ENCODE results near the gene LCN12. TPM values are rescaled to one million over a fixed set of nuclear protein-coding genes. Genes with fewer than 3 reads are reported as not detected.

The LCN12 gene
- total RNA-seq, 4 donors from 2014 or later = not detected

GRCh38 chr9:136964833-136965422 lies 12.9 kb downstream of the LCN12 start:
- 64 to 76% methylated on average over 9 to 11 of the region's 26 CpGs for WGBS, 2 donors (ENCODE audit: low coverage in 1 of 2)
- Histone ChIP-seq H3K4me1 (peaks cover 0 to 8% (median 8%) of the 10 kb centered on the region in 3 donors), H3K27ac (no peak overlapping the region), H3K36me3 (no peaks in the 10 kb centered on the region), H3K27me3 (peaks cover 39% of the 10 kb centered on the region), H3K9me3 (no peaks in the 10 kb centered on the region), H3K4me3 (no peak overlapping the region)
- TF ChIP-seq POLR2A (IDR thresholded peaks at IDR 0.05) (no peak), CTCF (IDR thresholded peaks at IDR 0.05) (no peak), POLR2AphosphoS5 (IDR thresholded peaks at IDR 0.05) (no peak), EP300 (IDR thresholded peaks at IDR 0.05) (no peak)
- ATAC-seq = no peak

- TF ChIP-seq CTCF (IDR thresholded peaks at IDR 0.05) (no peak), EP300 (IDR thresholded peaks at IDR 0.05) (no peak)
Measured at GRCh38 chr9:136965771-136966484, 13.9 kb downstream of the LCN12 start.

GRCh38 chr9:136968333-136969127 lies 16.5 kb downstream of the LCN12 start:
- Histone ChIP-seq H3K27me3 (peaks cover 48% of the 10 kb centered on the region), H3K9me3 (no peaks in the 10 kb centered on the region), H3K4me1 (peaks cover 0 to 8% (median 5%) of the 10 kb centered on the region in 3 donors), H3K36me3 (no peaks in the 10 kb centered on the region), H3K27ac (no peak overlapping the region), H3K4me3 (no peak overlapping the region)
- no peak for ATAC-seq
- no CpG with 5 or more reads among the region's 17 CpGs for WGBS, 2 donors (ENCODE audit: low coverage in 1 of 2)
- TF ChIP-seq CTCF (IDR thresholded peaks at IDR 0.05) (no peak), POLR2A (IDR thresholded peaks at IDR 0.05) (no peak), POLR2AphosphoS5 (IDR thresholded peaks at IDR 0.05) (no peak), EP300 (IDR thresholded peaks at IDR 0.05) (no peak)

More at GRCh38 chr9:136965771-136966484, 13.9 kb downstream of the LCN12 start:
- Histone ChIP-seq H3K4me3 (no peak overlapping the region), H3K36me3 (no peaks in the 10 kb centered on the region), H3K9me3 (no peaks in the 10 kb centered on the region), H3K4me1 (peaks cover 0 to 8% (median 8%) of the 10 kb centered on the region in 3 donors), H3K27ac (no peak overlapping the region), H3K27me3 (peaks cover 48% of the 10 kb centered on the region)
- WGBS, 2 donors (ENCODE audit: low coverage in 1 of 2) = 24 to 27% methylated on average over 8 to 19 of the region's 23 CpGs
- ATAC-seq = no peak

- no peaks in the 10 kb centered on the region for H3K9me3 ChIP-seq
- H3K4me1 ChIP-seq = peaks cover 0 to 8% (median 5%) of the 10 kb centered on the region in 3 donors
- no peak for ATAC-seq
- no peak for TF ChIP-seq EP300 (IDR thresholded peaks at IDR 0.05)
- TF ChIP-seq POLR2AphosphoS5 (IDR thresholded peaks at IDR 0.05) = no peak
- no peak for TF ChIP-seq CTCF (IDR thresholded peaks at IDR 0.05)
- TF ChIP-seq POLR2A (IDR thresholded peaks at IDR 0.05) = no peak
- peaks cover 48% of the 10 kb centered on the region for H3K27me3 ChIP-seq
- WGBS, 2 donors (ENCODE audit: low coverage in 1 of 2) = 64% methylated on average over 8 of the region's 17 CpGs; no CpG with 5 or more reads in 1 of the 2 donors
- no peak overlapping the region for H3K4me3 ChIP-seq
- H3K36me3 ChIP-seq = no peaks in the 10 kb centered on the region
- no peak overlapping the region for H3K27ac ChIP-seq
Measured at GRCh38 chr9:136969150-136969549, 17.1 kb downstream of the LCN12 start.

All from gastroesophageal sphincter (tissue), 4 donors.